Astrocyte of the spinal cord (primary cell): ENCODE data around the gene ST3GAL6.
A peak's percentile ranks its signal among the peaks of the same experiment; 100 is the strongest.

Experiments
- DNase-seq: peaks from one replicate; pipeline ENCODE4 v3.0.0; 2011; ENCODE audit warnings: low read depth, low spot score
- H3K4me3 ChIP-seq: 2 replicates; pipeline ENCODE4 v1.5.1; 2011; ENCODE audit warnings: low read depth, mild to moderate bottlenecking, low read length, moderate library complexity
- CTCF ChIP-seq: IDR thresholded peaks from 2 replicates; pipeline ENCODE4 v1.5.1; 2012; ENCODE audit warnings: low read depth, mild to moderate bottlenecking, low read length, inconsistent platforms
- in situ Hi-C: cut with HindIII; loops from 2 replicates; pipeline ENCODE4 v1.10.0; 2017; ENCODE audit warnings: low sequenced_read_pairs

Gene ST3GAL6

DNA sequence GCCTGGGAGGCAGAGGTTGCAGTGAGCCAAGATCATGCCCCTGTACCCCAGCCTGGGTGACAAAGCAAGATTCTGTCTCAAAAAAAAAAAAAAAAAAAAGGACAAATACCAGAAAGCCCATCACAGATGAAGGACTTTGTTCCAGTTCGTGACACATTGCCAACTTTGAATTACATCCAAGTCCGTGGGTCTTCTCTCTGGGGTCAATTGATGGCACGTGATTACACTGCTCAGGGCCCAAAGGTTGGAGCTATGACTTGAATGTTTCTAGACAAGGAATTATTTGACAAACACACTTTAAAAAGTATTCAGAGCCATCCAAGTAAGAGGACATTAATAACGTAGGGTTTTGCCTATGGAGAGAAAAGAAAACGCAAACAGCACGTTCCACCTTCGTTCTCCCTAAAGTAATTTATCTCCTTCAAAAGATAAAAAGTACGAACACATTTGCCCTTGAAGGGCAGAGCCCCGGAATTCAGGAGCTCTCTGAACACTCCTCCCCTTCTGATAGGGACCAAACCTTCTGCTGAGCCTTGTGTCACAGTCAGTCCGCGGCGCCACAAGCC is 31.3 kb upstream of the ST3GAL6 start:
- in situ Hi-C loops = no loop called here
- DNase-seq = peak; percentile 5
- no peak for TF ChIP-seq CTCF
- H3K4me3 ChIP-seq = peak overlapping the region; percentile 73

DNA sequence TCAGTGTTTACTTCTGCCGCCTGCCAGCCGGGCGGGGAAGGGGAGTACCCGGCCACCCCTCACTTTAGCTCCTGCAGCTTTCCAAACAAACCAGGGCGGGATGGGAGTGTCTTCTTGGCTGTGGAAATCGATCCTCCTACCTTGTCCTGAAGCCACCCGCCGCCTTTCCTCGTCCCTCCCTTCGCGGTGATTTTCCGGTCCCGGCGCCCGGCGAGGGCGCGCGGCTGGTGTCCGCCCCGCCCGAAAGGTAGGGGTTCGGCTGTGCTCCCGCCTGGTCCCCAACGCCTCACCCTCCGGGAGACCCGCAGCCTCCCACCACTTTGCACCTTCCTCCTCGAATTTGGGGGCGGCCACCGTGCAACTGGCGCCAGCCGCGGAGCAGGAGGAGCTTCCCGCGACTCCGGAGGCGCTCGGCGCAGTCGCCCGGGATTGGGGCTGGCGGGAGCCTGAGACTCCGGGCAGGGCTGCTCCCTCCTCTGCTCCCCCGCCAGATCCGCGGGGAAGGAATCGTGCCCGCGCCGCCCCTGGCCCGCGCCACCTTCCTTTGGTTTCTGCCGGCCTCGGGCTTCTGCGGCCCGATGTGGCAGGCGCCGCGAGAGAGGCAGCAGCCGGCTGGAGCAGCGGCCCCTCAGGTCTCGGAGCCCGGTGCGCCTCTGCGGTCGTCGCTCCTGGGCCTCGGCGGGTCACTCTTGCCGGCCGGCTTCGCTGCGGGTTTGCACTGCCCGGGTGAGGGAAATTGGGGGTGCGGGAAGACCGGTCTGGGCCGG is 30.7 kb upstream of the ST3GAL6 start:
- in situ Hi-C loops = no loop called here
- DNase-seq = peak; percentile 32
- peak overlapping the region; percentile 73 for H3K4me3 ChIP-seq
- no peak for TF ChIP-seq CTCF

GRCh38 chr3:98733053-98733811 is 29.9 kb upstream of the ST3GAL6 start:
- peak; percentile 23 for DNase-seq
- peak overlapping the region; percentile 73 for H3K4me3 ChIP-seq
- in situ Hi-C loops = no loop called here
- TF ChIP-seq CTCF = no peak

DNA sequence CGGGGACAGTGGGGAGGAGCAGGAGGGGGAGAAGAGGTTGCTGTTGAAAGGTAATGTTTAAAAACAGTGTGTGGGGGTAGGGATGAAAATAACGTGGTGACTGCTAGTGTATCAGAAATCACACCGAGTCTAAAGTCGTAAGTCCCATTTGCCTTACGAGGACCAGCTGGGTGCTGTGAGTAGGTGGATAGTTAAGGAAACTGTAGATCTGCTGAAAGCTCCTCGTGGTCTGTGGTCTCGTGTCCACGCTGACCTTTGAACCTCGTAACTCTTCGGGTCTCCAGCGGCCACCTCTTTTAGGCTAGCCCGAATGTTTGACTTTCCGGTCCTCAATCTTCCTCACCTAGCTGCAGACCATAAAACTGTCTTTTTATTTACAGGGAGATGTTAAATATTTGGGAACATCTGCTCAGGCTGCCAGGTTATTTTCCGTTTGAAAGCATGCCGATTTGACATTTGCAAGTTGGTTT is 29.3 kb upstream of the ST3GAL6 start:
- DNase-seq = peak; percentile 8
- no peak for TF ChIP-seq CTCF
- in situ Hi-C loops = no loop called here
- H3K4me3 ChIP-seq = peak overlapping the region; percentile 73

- TF ChIP-seq CTCF = no peak
- peak; percentile 13 for DNase-seq
- in situ Hi-C loops = no loop called here
- H3K4me3 ChIP-seq = peak overlapping the region; percentile 73
Observed at GRCh38 chr3:98734306-98734705, 28.8 kb upstream of the ST3GAL6 start.

GRCh38 chr3:98734735-98735134 is 28.4 kb upstream of the ST3GAL6 start:
- no peak for TF ChIP-seq CTCF
- in situ Hi-C loops = no loop called here
- peak; percentile 1 for DNase-seq
- H3K4me3 ChIP-seq = no peak overlapping the region
